ENCODE results near the gene GALC.

The GALC gene

GRCh38 chr14:87960013-87960787 lies 32.8 kb downstream of the GALC start:
- DNase-seq (ENCODE audit: low read depth in 3 of 3), result no peak

DNA sequence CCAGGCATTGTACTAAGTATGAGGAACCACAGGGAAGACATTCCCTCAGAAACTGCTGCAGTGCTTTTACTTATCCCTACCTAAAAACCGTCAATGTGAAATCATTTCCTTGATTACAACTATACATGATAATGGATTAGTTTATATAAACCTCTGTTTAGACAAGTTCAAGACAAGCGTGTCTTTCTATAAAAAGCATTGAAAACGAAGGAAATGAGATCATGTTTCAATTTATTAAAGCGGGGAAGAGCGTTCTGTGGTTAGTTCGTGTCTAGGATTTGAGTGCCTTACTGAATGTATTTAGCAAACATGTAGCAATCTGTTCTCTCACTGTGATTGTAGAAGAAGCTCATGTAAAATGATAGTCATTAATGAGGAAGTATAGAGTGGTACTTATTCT lies 37.5 kb downstream of the GALC start:
- no peak for DNase-seq (ENCODE audit: low read depth in 3 of 3)

DNA sequence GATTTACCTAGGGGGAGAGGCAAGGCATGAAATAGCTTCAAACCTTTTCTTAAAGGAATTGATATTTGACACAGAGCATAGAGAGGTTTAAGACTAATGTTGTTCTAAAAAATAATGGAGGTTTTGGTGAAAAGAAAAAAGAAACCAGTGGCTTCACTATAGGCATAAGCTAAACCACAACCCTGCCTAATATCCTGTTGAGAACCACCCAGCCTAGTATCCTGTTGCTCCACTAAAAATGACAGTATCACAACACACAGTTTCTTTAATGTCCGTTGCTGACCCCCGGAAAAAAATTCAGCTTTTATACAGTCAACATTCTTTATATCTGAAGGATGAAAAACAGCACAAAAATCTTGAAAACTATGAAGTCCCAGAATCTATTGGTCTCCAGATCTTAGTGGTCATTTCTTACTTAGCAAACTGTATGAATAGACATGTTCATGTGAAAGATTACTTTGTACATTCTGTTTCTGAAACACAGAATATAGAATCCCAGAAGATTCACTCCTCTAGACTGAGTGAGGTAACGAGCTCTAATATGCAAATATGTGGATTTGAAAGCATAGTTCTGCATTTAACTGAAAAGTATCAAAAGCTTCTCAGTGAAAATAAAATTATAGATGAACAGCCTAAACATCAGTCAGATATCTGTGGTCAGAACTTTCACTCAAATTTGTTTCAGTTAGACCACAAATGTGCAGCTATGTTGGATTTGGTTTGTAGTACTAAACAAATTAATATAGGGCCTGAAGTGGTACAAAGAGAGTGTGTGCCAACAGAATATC lies 40.5 kb downstream of the GALC start:
- no peak for DNase-seq (ENCODE audit: low read depth in 3 of 3)

GRCh38 chr14:87944987-87945604 lies 47.9 kb downstream of the GALC start:
- DNase-seq (ENCODE audit: low read depth in 3 of 3), result no peak

GRCh38 chr14:87940894-87941293 lies 52.1 kb downstream of the GALC start:
- no peak for DNase-seq (ENCODE audit: low read depth in 3 of 3)

GRCh38 chr14:87940382-87940781 lies 52.6 kb downstream of the GALC start:
- no peak for DNase-seq (ENCODE audit: low read depth in 3 of 3)

DNA sequence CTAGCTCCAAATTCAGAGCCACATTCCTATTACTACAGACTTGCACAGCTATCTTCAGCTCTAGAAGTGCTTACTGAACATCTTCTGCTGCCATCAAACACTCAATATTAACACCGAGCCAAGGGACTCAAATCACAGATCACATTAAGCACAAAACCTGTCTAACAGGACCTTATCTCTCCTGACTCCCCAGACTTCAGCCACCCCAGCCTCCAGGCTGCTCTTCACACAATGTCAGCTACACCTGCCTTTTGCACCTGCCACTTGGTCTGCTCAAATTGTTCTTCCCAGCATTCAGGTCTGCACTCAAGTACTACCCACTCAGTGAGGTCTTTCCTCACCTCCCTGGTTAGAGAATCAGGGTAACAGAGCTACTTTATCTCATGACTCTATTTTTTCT lies 57.1 kb downstream of the GALC start:
- no peak for DNase-seq (ENCODE audit: low read depth in 3 of 3)

- DNase-seq (ENCODE audit: low read depth in 3 of 3), result no peak
Measured at GRCh38 chr14:87935081-87935828, 57.7 kb downstream of the GALC start.

DNA sequence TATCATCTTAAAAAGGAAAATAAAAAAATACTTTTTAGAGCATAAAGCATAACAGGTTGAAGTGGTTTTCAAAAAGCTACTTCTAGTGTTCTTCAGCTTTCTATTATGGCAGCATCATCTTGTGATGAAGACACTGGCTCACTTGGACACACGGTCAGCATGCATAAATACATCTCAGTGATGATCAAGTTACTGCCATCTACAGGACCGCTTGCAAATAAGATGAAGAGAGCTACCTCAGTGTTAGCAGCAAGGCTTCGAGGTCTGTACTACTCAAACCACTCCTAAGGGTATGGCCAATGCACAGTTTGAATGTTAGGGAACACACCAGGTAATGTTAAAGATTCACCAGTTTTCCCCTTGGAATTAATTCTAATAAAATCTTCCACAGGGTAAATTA lies 58.8 kb downstream of the GALC start:
- no peak for DNase-seq (ENCODE audit: low read depth in 3 of 3)

GRCh38 chr14:87916886-87917275 lies 76.1 kb downstream of the GALC start:
- no peak for DNase-seq (ENCODE audit: low read depth in 3 of 3)

GRCh38 chr14:87916103-87916885 lies 76.7 kb downstream of the GALC start:
- no peak for DNase-seq (ENCODE audit: low read depth in 3 of 3)

DNA sequence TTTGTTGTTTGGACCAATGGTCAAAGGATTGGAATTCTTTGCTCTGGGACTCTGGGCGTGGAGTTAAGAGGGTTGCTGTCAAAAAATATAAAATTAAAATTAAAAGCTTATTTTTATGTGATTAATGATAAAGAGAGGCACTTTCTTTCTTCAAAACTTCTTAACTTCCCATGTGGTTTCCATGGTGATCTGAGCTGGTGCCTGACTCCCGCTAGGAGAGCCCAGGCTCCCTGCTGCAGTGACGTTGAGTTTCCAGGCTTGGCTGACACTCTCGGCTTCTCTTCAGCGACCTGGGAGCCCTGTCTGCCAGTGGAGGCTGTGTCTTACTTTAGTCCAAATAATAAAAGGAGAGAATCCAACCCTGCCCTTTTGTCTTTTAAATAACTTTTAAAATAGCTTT lies 84.4 kb downstream of the GALC start:
- no peak for DNase-seq (ENCODE audit: low read depth in 3 of 3)

- no peak for DNase-seq (ENCODE audit: low read depth in 3 of 3)
Measured at GRCh38 chr14:87901652-87902051, 91.3 kb downstream of the GALC start.

- no peak for DNase-seq (ENCODE audit: low read depth in 3 of 3)
Measured at GRCh38 chr14:87901236-87901635, 91.7 kb downstream of the GALC start.

DNA sequence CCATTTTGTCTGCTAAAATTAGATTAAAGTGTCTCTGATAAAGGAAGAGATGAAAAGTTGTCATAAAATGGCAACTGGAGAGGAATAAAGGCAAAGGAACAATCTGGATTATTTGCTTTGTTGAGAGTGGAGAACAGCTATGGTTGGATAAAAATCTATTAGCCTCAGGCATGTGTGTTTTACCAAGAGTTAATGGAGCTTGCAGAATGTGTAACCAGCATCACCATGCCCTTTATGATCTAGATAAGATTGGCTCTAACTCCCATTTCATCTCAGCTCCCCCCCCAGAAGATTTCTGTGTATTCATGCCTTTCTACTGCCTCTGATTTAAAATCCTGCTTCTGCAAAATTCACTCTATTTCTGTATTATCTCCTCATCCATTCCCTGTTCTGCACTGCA lies 93.8 kb downstream of the GALC start:
- DNase-seq (ENCODE audit: low read depth in 3 of 3), result no peak

GRCh38 chr14:87898301-87898700 lies 94.7 kb downstream of the GALC start:
- DNase-seq (ENCODE audit: low read depth in 3 of 3), result no peak

- no peak for DNase-seq (ENCODE audit: low read depth in 3 of 3)
Measured at GRCh38 chr14:87896393-87897380, 96.3 kb downstream of the GALC start.

DNA sequence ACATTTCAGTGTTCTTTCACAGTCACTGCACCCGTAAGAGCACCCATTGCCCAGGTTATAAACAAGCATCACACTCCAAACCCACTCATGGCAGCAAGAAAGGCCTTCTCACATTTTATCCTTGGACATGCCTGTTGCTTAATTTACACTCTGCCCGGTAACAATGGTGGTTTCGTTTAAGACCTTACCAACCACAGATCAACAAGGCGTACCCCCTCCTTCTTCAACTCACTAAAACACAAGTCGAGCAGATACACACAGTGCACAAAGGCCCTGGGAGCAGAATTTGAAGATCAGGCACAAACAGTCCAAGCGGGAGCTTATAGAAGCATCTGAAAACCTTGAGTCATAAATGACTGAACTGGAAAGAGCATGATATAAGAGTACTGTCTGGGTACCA lies 98.1 kb downstream of the GALC start:
- no peak for DNase-seq (ENCODE audit: low read depth in 3 of 3)

GRCh38 chr14:87892763-87893162 lies 100.2 kb downstream of the GALC start:
- DNase-seq (ENCODE audit: low read depth in 3 of 3), result no peak

All from stimulated activated CD4-positive, alpha-beta T cell treated with anti-CD3 and anti-CD28 coated beads, TNF-alpha, amount 100 ng/mL, for 4 hours (primary cell).